NCI-H2081 treated with DMSO at 0.1 percent for 48 hours (cell line): ENCODE data around the gene ZNF516.

Experiments used
- DNase-seq: peaks from one replicate; lab custom pipeline; 2025; lab: John Stamatoyannopoulos, UW

Gene ZNF516

GRCh38 chr18:76397631-76398030 lies 97.4 kb downstream of the ZNF516 start:
- no peak for DNase-seq

- DNase-seq = no peak
Measured at GRCh38 chr18:76396792-76397191, 98.2 kb downstream of the ZNF516 start.

GRCh38 chr18:76395609-76396008 lies 99.4 kb downstream of the ZNF516 start:
- no peak for DNase-seq

GRCh38 chr18:76394780-76395476 lies 100.1 kb downstream of the ZNF516 start:
- DNase-seq = no peak

- DNase-seq = no peak
Measured at GRCh38 chr18:76392349-76392748, 102.7 kb downstream of the ZNF516 start.

GRCh38 chr18:76391746-76392145 lies 103.3 kb downstream of the ZNF516 start:
- DNase-seq = no peak

GRCh38 chr18:76391038-76391437 lies 104.0 kb downstream of the ZNF516 start:
- no peak for DNase-seq

GRCh38 chr18:76390452-76391035 lies 104.5 kb downstream of the ZNF516 start:
- no peak for DNase-seq

GRCh38 chr18:76389716-76390115 lies 105.3 kb downstream of the ZNF516 start:
- DNase-seq = no peak

GRCh38 chr18:76388891-76389423 lies 106.1 kb downstream of the ZNF516 start:
- no peak for DNase-seq

GRCh38 chr18:76388261-76388660 lies 106.8 kb downstream of the ZNF516 start:
- DNase-seq = no peak

- no peak for DNase-seq
Measured at GRCh38 chr18:76387608-76388007, 107.4 kb downstream of the ZNF516 start.

- DNase-seq = no peak
Measured at GRCh38 chr18:76386886-76387285, 108.2 kb downstream of the ZNF516 start.

- no peak for DNase-seq
Measured at GRCh38 chr18:76386071-76386470, 109.0 kb downstream of the ZNF516 start.

GRCh38 chr18:76385681-76385975 lies 109.4 kb downstream of the ZNF516 start:
- no peak for DNase-seq

- DNase-seq = no peak
Measured at GRCh38 chr18:76384861-76385680, 110.0 kb downstream of the ZNF516 start.

- no peak for DNase-seq
Measured at GRCh38 chr18:76384114-76384790, 110.8 kb downstream of the ZNF516 start.

- no peak for DNase-seq
Measured at GRCh38 chr18:76383636-76384035, 111.4 kb downstream of the ZNF516 start.

- DNase-seq = no peak
Measured at GRCh38 chr18:76382275-76382674, 112.8 kb downstream of the ZNF516 start.

- no peak for DNase-seq
Measured at GRCh38 chr18:76380791-76381405, 114.1 kb downstream of the ZNF516 start.

- DNase-seq = no peak
Measured at GRCh38 chr18:76380127-76380729, 114.8 kb downstream of the ZNF516 start.
